HG03280 (cell line): ENCODE results near the gene CDC42.
"Not testable (repeated sequence)": the region's sequence is repeated elsewhere in the genome, so short reads cannot be mapped to it uniquely, and the experiment has no call there.

Experiments
- ATAC-seq: cut with Tn5 transposase; IDR thresholded peaks from one replicate; pipeline ENCODE4 v1.9.1; 2021; ENCODE audit warnings: mild to moderate bottlenecking, moderate library complexity; ENCODE audit not compliant: unreplicated experiment

The CDC42 gene

GRCh38 chr1:22064751-22065402, 12.4 kb downstream of the CDC42 start:
- no peak for ATAC-seq

GRCh38 chr1:22071511-22071910, 19.0 kb downstream of the CDC42 start:
- no peak for ATAC-seq

DNA sequence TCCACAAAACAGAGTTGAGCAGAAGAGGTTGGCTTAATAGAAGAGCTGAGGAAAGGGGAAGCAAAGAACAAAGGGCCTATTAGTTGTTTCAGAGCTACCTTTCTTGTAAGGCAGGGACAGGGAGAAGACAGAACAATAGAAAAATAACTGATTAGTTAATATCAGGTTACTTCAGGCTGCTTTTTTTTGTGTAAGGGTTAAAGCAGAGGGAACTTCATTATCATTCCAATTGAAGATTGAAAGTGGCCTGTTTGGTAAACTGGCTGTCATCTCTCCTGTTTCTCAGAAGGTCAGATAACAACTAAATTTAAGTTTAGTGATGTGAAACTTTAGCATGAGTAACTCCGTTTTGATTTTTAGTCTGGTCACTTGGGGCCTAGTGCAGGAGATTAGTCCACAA, 22.3 kb downstream of the CDC42 start:
- ATAC-seq = no peak

- ATAC-seq = no peak
These were observed 23.2 kb downstream of the CDC42 start for GRCh38 chr1:22075718-22076117.

- no peak for ATAC-seq
These were observed 23.8 kb downstream of the CDC42 start for GRCh38 chr1:22076346-22076745.

- ATAC-seq = no peak
These were observed 25.2 kb downstream of the CDC42 start for GRCh38 chr1:22077728-22078127.

DNA sequence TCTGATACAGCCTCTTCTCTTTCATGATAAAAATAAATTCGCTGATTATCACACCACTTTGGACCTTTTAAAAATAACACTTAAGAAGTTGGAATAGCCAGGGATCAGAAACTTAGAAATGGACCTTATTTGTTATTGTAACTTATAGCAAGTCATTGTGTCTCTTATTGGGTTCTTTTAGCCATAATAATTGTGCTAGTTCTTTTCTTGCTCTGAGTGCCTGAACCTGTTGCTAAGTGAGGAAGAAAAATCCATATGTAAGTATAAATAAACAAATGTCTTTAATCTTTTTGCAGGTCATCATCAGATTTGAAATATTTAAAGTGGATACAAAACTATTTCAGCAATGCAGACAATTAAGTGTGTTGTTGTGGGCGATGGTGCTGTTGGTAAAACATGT, 25.6 kb downstream of the CDC42 start:
- ATAC-seq = no peak

DNA sequence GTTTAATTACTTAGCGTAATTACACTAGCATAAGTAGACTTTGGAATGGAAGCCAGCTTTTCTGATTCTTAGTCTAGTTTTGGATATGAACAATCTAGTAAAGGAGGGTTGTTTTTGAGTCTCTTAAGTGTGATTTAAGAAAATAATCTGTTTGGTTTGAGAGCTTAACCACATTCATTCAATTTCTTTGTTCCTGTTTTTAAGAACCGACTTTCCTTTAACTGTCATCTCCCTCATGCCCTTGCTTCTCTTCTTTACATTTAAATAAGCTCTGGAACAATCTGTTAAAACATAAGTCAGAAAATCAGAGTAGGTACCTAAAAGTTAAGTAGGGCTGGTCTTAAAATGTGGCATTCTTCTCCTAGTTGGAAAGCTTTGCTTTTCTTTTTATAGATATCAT, 27.7 kb downstream of the CDC42 start:
- ATAC-seq = no peak

DNA sequence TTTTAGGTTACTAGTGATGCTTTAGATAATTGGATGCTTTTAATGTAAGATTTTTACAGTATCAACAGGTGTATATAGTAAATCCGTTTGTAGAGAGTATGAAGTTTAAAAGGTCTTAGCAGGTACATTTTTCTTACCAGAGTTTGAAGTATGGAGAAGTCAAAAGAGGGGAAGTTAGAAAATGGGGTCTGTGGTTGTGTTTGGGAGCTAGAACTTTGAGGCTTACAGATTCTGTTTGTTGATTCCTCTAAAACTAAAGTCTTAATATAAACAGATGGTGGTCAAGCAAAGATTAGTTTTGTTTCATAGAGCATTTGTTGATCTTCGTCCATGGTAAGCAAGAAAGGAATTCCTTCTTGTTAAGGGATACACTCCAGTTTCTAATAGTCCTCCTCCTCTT, 35.8 kb downstream of the CDC42 start:
- ATAC-seq = no peak

- ATAC-seq = no peak
These were observed 36.6 kb downstream of the CDC42 start for GRCh38 chr1:22089134-22089571.

DNA sequence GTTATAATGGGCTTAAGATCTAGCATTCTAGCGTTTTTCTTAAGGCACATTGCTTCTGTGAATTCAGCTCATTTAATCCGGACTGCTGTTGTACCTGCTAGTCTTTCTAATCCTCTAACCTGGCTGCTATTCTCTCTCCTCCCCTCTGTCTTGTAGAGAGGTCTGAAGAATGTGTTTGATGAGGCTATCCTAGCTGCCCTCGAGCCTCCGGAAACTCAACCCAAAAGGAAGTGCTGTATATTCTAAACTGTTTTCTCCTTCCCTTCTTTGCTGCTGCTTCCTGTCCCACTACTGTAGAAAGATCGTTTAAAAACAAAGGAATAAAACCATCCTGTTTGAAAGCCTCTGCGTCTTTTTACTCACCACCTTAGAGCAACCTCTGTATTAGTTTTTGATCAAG, 37.3 kb downstream of the CDC42 start:
- ATAC-seq = no peak

DNA sequence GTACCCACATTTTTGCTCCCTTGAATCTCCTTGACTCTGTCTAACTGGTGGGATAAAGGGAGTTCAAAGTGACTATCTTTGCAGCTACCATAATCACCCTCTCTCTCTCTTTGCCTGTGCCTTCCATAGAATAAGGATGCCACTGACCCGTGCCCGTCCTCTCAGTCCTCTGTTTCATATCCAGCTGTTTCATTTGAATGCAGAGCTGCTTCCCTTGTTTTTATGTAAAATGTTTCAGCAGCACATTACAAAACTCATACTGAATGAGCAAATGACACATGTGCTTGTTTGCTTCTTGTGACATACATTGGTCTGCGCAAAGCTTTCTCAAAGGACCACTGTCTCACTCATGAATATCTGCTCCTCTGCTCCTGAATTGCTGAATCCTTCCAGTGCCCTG, 38.4 kb downstream of the CDC42 start:
- ATAC-seq = no peak

GRCh38 chr1:22092026-22092768, 39.7 kb downstream of the CDC42 start:
- not testable (repeated sequence) for ATAC-seq

DNA sequence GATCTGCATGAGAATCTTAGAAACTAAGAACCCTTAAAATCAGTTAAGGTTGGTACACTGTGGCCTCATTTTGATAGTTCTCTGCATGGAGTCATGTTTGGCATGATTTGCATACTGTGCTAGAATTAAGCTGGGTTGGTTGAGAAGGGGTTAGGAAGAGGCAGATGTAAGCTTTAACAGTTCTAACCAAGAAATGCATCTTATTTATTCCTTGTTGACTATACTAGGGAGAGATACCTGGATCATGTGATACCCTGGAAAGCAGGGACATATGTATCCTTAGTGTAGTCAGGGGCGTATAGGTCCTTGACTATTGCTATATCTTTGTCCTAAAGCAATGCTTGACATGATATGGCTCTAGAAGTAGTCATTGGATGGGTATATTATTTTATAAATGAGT, 41.0 kb downstream of the CDC42 start:
- no peak for ATAC-seq

DNA sequence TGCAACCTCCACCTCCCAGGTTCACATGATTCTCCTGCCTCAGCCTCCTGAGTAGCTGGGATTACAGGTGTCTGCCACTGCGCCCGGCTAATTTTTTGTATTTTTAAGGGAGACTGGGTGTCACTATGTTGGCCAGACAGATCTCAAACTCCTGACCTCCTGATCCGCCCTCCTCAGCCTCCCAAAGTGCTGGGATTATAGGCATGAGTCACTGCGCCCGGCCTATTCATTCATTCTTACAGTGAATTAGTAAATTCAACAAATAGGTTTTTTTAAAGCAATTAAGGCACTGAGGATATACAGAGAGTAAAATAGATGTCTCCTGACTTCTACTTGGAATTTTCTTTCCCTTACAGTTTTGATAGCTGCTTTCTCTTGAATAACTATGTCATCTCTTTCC, 43.5 kb downstream of the CDC42 start:
- no peak for ATAC-seq

GRCh38 chr1:22096463-22096862, 44.0 kb downstream of the CDC42 start:
- no peak for ATAC-seq

DNA sequence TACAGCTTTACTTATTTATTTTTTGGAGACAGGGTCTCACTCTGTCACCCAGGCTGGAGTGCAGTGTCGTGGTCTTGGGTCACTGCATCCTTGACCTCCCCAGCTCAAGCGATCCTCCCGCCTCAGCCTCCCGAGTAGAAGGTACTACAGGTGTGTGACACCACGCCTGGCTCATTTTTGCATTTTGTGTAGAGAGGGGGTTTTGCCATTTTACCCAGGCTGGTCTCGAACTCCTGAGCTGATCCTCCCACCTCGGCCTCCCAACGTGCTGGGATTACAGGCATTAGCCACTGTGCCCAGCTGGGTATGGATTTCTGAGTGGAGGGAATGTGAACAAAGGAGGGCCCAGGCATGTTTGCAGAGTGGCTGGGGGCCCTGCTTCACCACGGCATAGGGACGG, 46.2 kb downstream of the CDC42 start:
- ATAC-seq = no peak

GRCh38 chr1:22100168-22100567, 47.7 kb downstream of the CDC42 start:
- ATAC-seq = no peak

- no peak for ATAC-seq
These were observed 48.7 kb downstream of the CDC42 start for GRCh38 chr1:22101199-22101598.

DNA sequence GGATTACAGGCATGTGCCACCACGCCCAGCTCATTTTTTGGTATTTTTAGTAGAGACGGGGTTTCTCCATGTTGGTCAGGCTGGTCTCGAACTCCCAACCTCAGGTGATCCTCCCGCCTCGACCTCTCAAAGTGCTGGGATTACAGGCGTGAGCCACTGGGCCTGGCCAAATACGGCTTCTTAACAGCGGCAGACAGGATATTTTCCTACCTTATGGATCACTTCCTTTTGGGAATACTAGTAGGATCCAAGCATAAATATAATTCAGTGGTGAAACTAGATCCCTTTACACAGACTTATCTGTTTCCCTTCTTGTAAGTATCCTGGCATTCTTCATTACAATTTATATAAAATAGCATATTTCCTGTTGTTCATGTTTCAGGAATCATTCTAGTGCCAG, 49.5 kb downstream of the CDC42 start:
- ATAC-seq = no peak

GRCh38 chr1:22102746-22103145, 50.2 kb downstream of the CDC42 start:
- ATAC-seq = no peak

GRCh38 chr1:22104094-22104493, 51.6 kb downstream of the CDC42 start:
- ATAC-seq = no peak
